Measurements from ENCODE around the gene HSPA9. TPM values are rescaled to one million over a fixed set of nuclear protein-coding genes. Genes with fewer than 3 reads are reported as not detected.

HSPA9 gene
- total RNA-seq, 2 experiments from 2014 or later, result 290 to 362 TPM

DNA sequence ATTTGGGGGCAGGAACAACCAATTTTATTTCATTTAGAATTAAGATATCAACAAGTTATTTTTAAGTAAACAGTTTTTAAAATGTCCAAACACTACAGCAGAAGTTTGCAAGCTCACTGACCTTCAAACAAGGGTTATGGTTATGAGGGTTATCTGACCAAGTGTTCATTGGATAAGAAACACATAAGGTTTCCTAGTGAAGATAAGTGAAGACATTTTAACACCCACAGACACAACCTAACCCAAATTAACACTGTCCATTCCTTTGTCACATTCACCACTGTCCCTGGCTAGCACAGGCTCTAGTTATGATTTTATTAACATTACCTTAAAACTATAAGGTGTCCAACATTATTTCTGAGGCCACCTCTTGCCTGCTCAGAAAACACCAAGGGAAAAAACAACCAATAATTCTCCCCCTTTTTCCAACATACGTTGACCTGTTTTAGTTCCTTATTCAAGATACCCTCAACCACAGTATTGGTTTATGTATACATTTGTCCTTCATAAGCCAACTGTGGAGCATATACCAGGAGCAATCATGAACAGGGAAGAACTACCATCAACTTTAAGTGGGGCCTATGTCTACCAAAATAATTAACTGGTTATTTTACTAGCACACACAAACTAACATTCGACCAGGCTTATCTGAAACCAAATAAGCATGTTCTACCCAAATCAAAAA is 36.1 kb downstream of the HSPA9 start:
- Histone ChIP-seq H3K9me3 (ENCODE audit: low read length) (no peaks in the 10 kb centered on the region), H3K36me3 (ENCODE audit: insufficient read depth, low read length) (peaks cover 79% of the 10 kb centered on the region), H2AFZ (ENCODE audit: low read length) (no peak overlapping the region), H3K9me2 (ENCODE audit: insufficient read depth, low read length) (no peaks in the 10 kb centered on the region), H3K4me1 (ENCODE audit: insufficient read depth, low read length, poor library complexity, severe bottlenecking) (peaks cover 27% of the 10 kb centered on the region), H3K4me3 (ENCODE audit: low read depth, low read length, poor library complexity, severe bottlenecking) (no peak overlapping the region), H3K79me2 (ENCODE audit: insufficient read depth, low read depth, low read length) (peaks cover 93% of the 10 kb centered on the region), H4K20me1 (ENCODE audit: insufficient read depth, low read length) (peaks cover 39% of the 10 kb centered on the region), H3K27ac (ENCODE audit: low read depth, low read length, poor library complexity, severe bottlenecking) (no peak overlapping the region), H3K4me2 (ENCODE audit: low read length) (peak overlapping the region; percentile 79)
- TF ChIP-seq, protein P1, sequence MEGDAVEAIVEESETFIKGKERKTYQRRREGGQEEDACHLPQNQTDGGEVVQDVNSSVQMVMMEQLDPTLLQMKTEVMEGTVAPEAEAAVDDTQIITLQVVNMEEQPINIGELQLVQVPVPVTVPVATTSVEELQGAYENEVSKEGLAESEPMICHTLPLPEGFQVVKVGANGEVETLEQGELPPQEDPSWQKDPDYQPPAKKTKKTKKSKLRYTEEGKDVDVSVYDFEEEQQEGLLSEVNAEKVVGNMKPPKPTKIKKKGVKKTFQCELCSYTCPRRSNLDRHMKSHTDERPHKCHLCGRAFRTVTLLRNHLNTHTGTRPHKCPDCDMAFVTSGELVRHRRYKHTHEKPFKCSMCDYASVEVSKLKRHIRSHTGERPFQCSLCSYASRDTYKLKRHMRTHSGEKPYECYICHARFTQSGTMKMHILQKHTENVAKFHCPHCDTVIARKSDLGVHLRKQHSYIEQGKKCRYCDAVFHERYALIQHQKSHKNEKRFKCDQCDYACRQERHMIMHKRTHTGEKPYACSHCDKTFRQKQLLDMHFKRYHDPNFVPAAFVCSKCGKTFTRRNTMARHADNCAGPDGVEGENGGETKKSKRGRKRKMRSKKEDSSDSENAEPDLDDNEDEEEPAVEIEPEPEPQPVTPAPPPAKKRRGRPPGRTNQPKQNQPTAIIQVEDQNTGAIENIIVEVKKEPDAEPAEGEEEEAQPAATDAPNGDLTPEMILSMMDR (conservative IDR thresholded peaks at IDR 0.05; ENCODE audit: low read length), result no peak
- no peak for TF ChIP-seq EZH2phosphoT487 (IDR thresholded peaks at IDR 0.05; ENCODE audit: borderline replicate concordance, low read depth, low read length)
- ChIA-PET POLR2A (no interaction called here), CTCF (ENCODE audit: unreplicated experiment) (no interaction called here)
- BruUV-seq (replicated peaks), result no TSS peak
- intact Hi-C loops (cut with micrococcal nuclease; ENCODE audit: unreplicated experiment), result no loop called here
- no peak for DNase-seq (ENCODE audit: low spot score)

GRCh38 chr5:138536665-138537315 is 38.4 kb downstream of the HSPA9 start:
- TF ChIP-seq, protein P1 (conservative IDR thresholded peaks at IDR 0.05; ENCODE audit: low read length), result peak; percentile 73
- no peak for TF ChIP-seq EZH2phosphoT487 (IDR thresholded peaks at IDR 0.05; ENCODE audit: borderline replicate concordance, low read depth, low read length)
- Histone ChIP-seq H4K20me1 (ENCODE audit: insufficient read depth, low read length) (peaks cover 50% of the 10 kb centered on the region), H3K4me2 (ENCODE audit: low read length) (no peak overlapping the region), H3K79me2 (ENCODE audit: insufficient read depth, low read depth, low read length) (peaks cover 98% of the 10 kb centered on the region), H3K9me3 (ENCODE audit: low read length) (no peaks in the 10 kb centered on the region), H3K36me3 (ENCODE audit: insufficient read depth, low read length) (peaks cover 92% of the 10 kb centered on the region), H3K9me2 (ENCODE audit: insufficient read depth, low read length) (no peaks in the 10 kb centered on the region), H3K4me3 (ENCODE audit: low read depth, low read length, poor library complexity, severe bottlenecking) (no peak overlapping the region), H3K27ac (ENCODE audit: low read depth, low read length, poor library complexity, severe bottlenecking) (no peak overlapping the region), H3K4me1 (ENCODE audit: insufficient read depth, low read length, poor library complexity, severe bottlenecking) (peaks cover 27% of the 10 kb centered on the region), H2AFZ (ENCODE audit: low read length) (no peak overlapping the region)
- intact Hi-C loops (cut with micrococcal nuclease; ENCODE audit: unreplicated experiment), result no loop called here
- no peak for DNase-seq (ENCODE audit: low spot score)
- no TSS peak for BruUV-seq (replicated peaks)
- CTCF ChIA-PET (ENCODE audit: unreplicated experiment), result interaction anchor here (1.1 kb wide), 1 partner anchor 43 kb away, joined by 3 read pairs; no protein-coding TSS in a partner anchor
- POLR2A ChIA-PET, result interaction anchor here (0.6 to 1.8 kb wide), 2 partner anchors 11 to 39 kb away, joined by 4 to 5 read pairs; partner anchors contain the start of gene HSPA9

DNA sequence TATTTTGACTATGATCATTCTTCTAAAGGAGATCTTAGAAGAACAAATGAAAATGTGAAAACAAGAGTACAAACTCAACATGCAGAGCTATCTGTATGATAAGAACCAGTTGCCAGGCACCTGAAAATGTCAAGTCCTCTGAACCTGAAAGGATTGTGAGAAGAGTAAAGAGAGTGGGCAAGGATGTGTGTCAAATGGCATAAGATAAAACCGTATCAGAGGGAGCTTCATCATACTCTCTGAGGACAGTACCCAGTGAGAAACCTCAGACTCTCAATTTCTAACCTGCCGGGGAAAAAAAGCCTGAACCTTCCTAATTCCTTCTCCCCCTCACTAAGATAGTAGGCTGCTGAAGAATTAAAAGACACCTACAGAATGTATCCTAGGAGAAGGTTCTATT is 39.0 kb downstream of the HSPA9 start:
- TF ChIP-seq, protein P1 (conservative IDR thresholded peaks at IDR 0.05; ENCODE audit: low read length), result no peak
- no peak for TF ChIP-seq EZH2phosphoT487 (IDR thresholded peaks at IDR 0.05; ENCODE audit: borderline replicate concordance, low read depth, low read length)
- Histone ChIP-seq H3K27ac (ENCODE audit: low read depth, low read length, poor library complexity, severe bottlenecking) (no peak overlapping the region), H3K79me2 (ENCODE audit: insufficient read depth, low read depth, low read length) (peaks cover 98% of the 10 kb centered on the region), H3K4me2 (ENCODE audit: low read length) (no peak overlapping the region), H4K20me1 (ENCODE audit: insufficient read depth, low read length) (peaks cover 48% of the 10 kb centered on the region), H3K9me2 (ENCODE audit: insufficient read depth, low read length) (no peaks in the 10 kb centered on the region), H3K36me3 (ENCODE audit: insufficient read depth, low read length) (peaks cover 91% of the 10 kb centered on the region), H3K9me3 (ENCODE audit: low read length) (no peaks in the 10 kb centered on the region), H2AFZ (ENCODE audit: low read length) (no peak overlapping the region), H3K4me3 (ENCODE audit: low read depth, low read length, poor library complexity, severe bottlenecking) (no peak overlapping the region), H3K4me1 (ENCODE audit: insufficient read depth, low read length, poor library complexity, severe bottlenecking) (peaks cover 21% of the 10 kb centered on the region)
- BruUV-seq (replicated peaks), result no TSS peak
- ChIA-PET CTCF (ENCODE audit: unreplicated experiment) (no interaction called here), POLR2A (interaction anchor here (1.8 kb wide), 1 partner anchor 39 kb away, joined by 4 read pairs; the partner anchor contains the start of gene HSPA9)
- intact Hi-C loops (cut with micrococcal nuclease; ENCODE audit: unreplicated experiment), result no loop called here
- DNase-seq (ENCODE audit: low spot score), result no peak

All from OCI-LY7 (cell line).